H9 (cell line): ENCODE data around the gene ALOX5. TPM values are rescaled to one million over a fixed set of nuclear protein-coding genes. Genes with fewer than 3 reads are reported as not detected.

Source experiments
- DNase-seq: peaks from one replicate; pipeline ENCODE4 v3.0.0-alpha.2; 2017
- H2AFZ ChIP-seq: one replicate; pipeline ENCODE4 v1.6.1; 2013; ENCODE audit warnings: mild to moderate bottlenecking, low read length, control low read depth, moderate library complexity
- H2AK5ac ChIP-seq: 2 replicates; pipeline ENCODE4 v1.6.1; 2013; ENCODE audit warnings: low read length, control low read depth, mixed read lengths; ENCODE audit not compliant: insufficient read length
- H2BK120ac ChIP-seq: one replicate; pipeline ENCODE4 v1.6.1; 2013; ENCODE audit warnings: low read depth, mild to moderate bottlenecking, low read length, control low read depth, inconsistent platforms; ENCODE audit not compliant: poor library complexity, severe bottlenecking
- H2BK12ac ChIP-seq: 2 replicates; pipeline ENCODE4 v1.6.1; 2013; ENCODE audit warnings: low read length, control low read depth, mixed read lengths, low read depth; ENCODE audit not compliant: insufficient read length
- H2BK15ac ChIP-seq: 2 replicates; pipeline ENCODE4 v1.6.1; 2013; ENCODE audit warnings: low read depth, low read length, control low read depth
- H2BK20ac ChIP-seq: one replicate; pipeline ENCODE4 v1.6.1; 2013; ENCODE audit warnings: low read depth, mild to moderate bottlenecking, low read length, control low read depth, inconsistent platforms; ENCODE audit not compliant: poor library complexity, severe bottlenecking
- H2BK5ac ChIP-seq: 2 replicates; pipeline ENCODE4 v1.6.1; 2013; ENCODE audit warnings: low read length, control low read depth, mixed read lengths; ENCODE audit not compliant: insufficient read length
- H3K14ac ChIP-seq: 2 replicates; pipeline ENCODE4 v1.6.1; 2013; ENCODE audit warnings: low read length, control low read depth; ENCODE audit not compliant: insufficient read depth
- H3K18ac ChIP-seq: 2 replicates; pipeline ENCODE4 v1.6.1; 2013; ENCODE audit warnings: low read depth, mild to moderate bottlenecking, mixed read lengths, low read length, control low read depth; ENCODE audit not compliant: insufficient read length
- H3K23ac ChIP-seq: 2 replicates; pipeline ENCODE4 v1.6.1; 2013; ENCODE audit warnings: low read length, control low read depth, mixed read lengths, low read depth; ENCODE audit not compliant: insufficient read length
- H3K23me2 ChIP-seq: 2 replicates; pipeline ENCODE4 v1.6.1; 2013; ENCODE audit warnings: low read depth, mild to moderate bottlenecking, mixed read lengths, low read length, control low read depth; ENCODE audit not compliant: insufficient read length, poor library complexity, severe bottlenecking
- H3K27ac ChIP-seq: 2 replicates; pipeline ENCODE4 v1.5.1; 2013; ENCODE audit warnings: low read length, control low read depth, mixed read lengths, low read depth; ENCODE audit not compliant: insufficient read length
- H3K27me3 ChIP-seq: 2 replicates; pipeline ENCODE4 v1.6.1; 2013; ENCODE audit warnings: low read length, control low read depth, inconsistent platforms; ENCODE audit not compliant: insufficient read depth
- H3K4ac ChIP-seq: 2 replicates; pipeline ENCODE4 v1.6.1; 2013; ENCODE audit warnings: low read depth, mild to moderate bottlenecking, control low read depth, inconsistent platforms, low read length, moderate library complexity
- H3K4me1 ChIP-seq: 2 replicates; pipeline ENCODE4 v1.6.1; 2013; ENCODE audit warnings: low read length, control low read depth, inconsistent platforms; ENCODE audit not compliant: insufficient read depth
- H3K4me2 ChIP-seq: 2 replicates; pipeline ENCODE4 v1.6.1; 2013; ENCODE audit warnings: low read length, control low read depth, mixed read lengths; ENCODE audit not compliant: insufficient read length, insufficient read depth
- H3K56ac ChIP-seq: 2 replicates; pipeline ENCODE4 v1.6.1; 2013; ENCODE audit warnings: low read depth, mild to moderate bottlenecking, mixed read lengths, low read length, control low read depth; ENCODE audit not compliant: insufficient read length
- H3K79me1 ChIP-seq: 2 replicates; pipeline ENCODE4 v1.6.1; 2013; ENCODE audit warnings: low read depth, mild to moderate bottlenecking, moderate library complexity, low read length, control low read depth, inconsistent platforms; ENCODE audit not compliant: insufficient read depth, poor library complexity, severe bottlenecking
- H3K79me2 ChIP-seq: 2 replicates; pipeline ENCODE4 v1.6.1; 2013; ENCODE audit warnings: low read length, control low read depth, inconsistent platforms; ENCODE audit not compliant: insufficient read depth
- H3K9ac ChIP-seq: 2 replicates; pipeline ENCODE4 v1.6.1; 2013; ENCODE audit warnings: low read length, control low read depth, mixed read lengths; ENCODE audit not compliant: insufficient read length; ENCODE audit errors: extremely low read depth
- H3K9me3 ChIP-seq: one replicate; pipeline ENCODE4 v1.6.1; 2013; ENCODE audit warnings: low read depth, low read length, inconsistent platforms; ENCODE audit not compliant: control insufficient read depth
- H3T11ph ChIP-seq: one replicate; pipeline ENCODE4 v1.6.1; 2013; ENCODE audit warnings: mild to moderate bottlenecking, low read length, control low read depth, inconsistent platforms
- H4K20me1 ChIP-seq: one replicate; pipeline ENCODE4 v1.6.1; 2013; ENCODE audit not compliant: control insufficient read depth, insufficient read length, insufficient read depth
- H4K5ac ChIP-seq: 2 replicates; pipeline ENCODE4 v1.6.1; 2013; ENCODE audit warnings: low read depth, mild to moderate bottlenecking, mixed read lengths, low read length, control low read depth; ENCODE audit not compliant: insufficient read length
- H4K8ac ChIP-seq: replicated peaks from 2 replicates; pipeline ENCODE4 v1.6.1; 2013; ENCODE audit warnings: low read length, control low read depth, mixed read lengths, low read depth; ENCODE audit not compliant: insufficient read length
- H4K91ac ChIP-seq: 2 replicates; pipeline ENCODE4 v1.6.1; 2013; ENCODE audit warnings: low read depth, mild to moderate bottlenecking, moderate library complexity, mixed read lengths, low read length, control low read depth; ENCODE audit not compliant: insufficient read length
- H3K27ac Mint-ChIP-seq, 3 experiments: 2 replicates in 2 of 3; 3 replicates in 1 of 3; pipeline ENCODE4 v1.8.0; 2020 to 2021; ENCODE audit warnings: mixed read lengths in 3 of 3, mild to moderate bottlenecking in 1 of 3, moderate library complexity in 1 of 3
- H3K27me3 Mint-ChIP-seq: 2 replicates; pipeline ENCODE4 v1.8.0; 2021; ENCODE audit warnings: low read depth, mild to moderate bottlenecking, moderate library complexity, mixed read lengths
- H3K36me3 Mint-ChIP-seq, 3 experiments: 2 replicates in 2 of 3; 3 replicates in 1 of 3; pipeline ENCODE4 v1.8.0; 2020 to 2021; ENCODE audit warnings: low read depth in 3 of 3, mixed read lengths in 3 of 3; ENCODE audit not compliant: insufficient read depth in 1 of 3
- H3K4me1 Mint-ChIP-seq, 2 experiments: 2 replicates each; pipeline ENCODE4 v1.8.0; 2020; ENCODE audit warnings: mixed read lengths in 2 of 2
- H3K4me3 Mint-ChIP-seq, 2 experiments: 2 replicates in 1 of 2; 3 replicates in 1 of 2; pipeline ENCODE4 v1.8.0; 2020 to 2021; ENCODE audit warnings: mild to moderate bottlenecking in 2 of 2, mixed read lengths in 2 of 2, moderate library complexity in 1 of 2
- H3K9me3 Mint-ChIP-seq, 2 experiments: 2 replicates in 1 of 2; 3 replicates in 1 of 2; pipeline ENCODE4 v1.8.0; 2020; ENCODE audit warnings: mild to moderate bottlenecking in 2 of 2, mixed read lengths in 2 of 2, moderate library complexity in 1 of 2
- WGBS: extraction: QIAGEN DNeasy Blood & Tissue Kit; methylation state at CpG from one replicate; pipeline ENCODE4 v1.1.7; 2013; ENCODE audit warnings: missing lambda C conversion rate, low lambda C conversion rate, mixed read lengths; ENCODE audit not compliant: insufficient read length; ENCODE audit errors: extremely low coverage; 5-methylcytosine and 5-hydroxymethylcytosine counted together
- total RNA-seq: library from RNA; stranded (reverse); gene quantifications from 2 replicates; pipeline ENCODE4 v1.2.1, GENCODE V29; 2021
- TF ChIP-seq, protein P1 (sequence below): fragments of 200-600 bp; sonication (generic); conservative IDR thresholded peaks from 3 replicates; pipeline ENCODE4 v1.8.0; 2021; ENCODE audit warnings: antibody characterized with exemption, mild to moderate bottlenecking

Gene ALOX5
- total RNA-seq, 1 experiment from 2014 or later = 3.7 TPM

DNA sequence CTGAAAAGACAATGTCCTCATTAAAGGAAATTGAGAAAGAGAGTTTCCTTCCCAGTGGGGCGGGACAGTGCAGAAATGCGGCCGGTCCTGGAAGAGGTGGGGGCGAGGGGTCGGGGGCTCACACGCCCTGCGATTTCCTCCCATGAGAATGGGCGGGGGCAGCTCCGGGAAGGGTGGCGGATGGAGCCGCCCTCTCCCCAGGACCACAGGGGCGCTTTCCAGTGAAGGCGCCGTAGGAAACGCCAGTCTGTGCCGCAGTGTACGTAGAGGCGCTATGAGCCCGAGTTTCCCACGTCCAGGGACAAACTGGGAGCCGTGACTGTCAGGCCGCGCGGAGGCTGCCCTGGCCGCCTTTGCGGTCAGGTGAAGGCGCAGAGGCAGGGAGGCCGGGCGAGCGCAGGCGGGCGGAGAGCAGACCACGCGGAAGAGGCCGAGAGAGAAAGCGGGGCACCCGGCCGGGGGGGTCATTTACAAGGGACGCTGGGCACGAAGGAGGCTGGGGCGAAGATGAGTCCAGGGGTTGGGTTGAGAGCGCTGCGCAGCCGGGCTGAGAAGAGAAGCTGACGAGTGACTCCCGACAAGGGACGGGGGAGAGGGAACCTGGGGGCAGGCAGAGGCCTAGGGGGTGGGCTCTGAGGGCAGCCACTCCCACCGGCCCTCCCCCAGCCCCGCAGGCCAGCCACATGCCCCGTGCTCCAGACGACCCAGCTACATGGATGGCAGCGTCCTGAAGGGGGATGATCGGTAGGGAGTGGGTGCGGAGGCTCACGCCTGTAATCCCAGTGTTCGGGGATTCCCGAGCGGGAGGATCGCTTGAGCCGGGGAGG, 45.0 kb downstream of the ALOX5 start:
- no peak overlapping the region for H4K8ac ChIP-seq
- Mint-ChIP-seq H3K9me3 (peaks cover 3 to 5% of the 10 kb centered on the region in 2 experiments; a peak in 3 of 5 replicates), H3K36me3 (peaks cover 0 to 2% (median 0%) of the 10 kb centered on the region in 3 experiments; a peak in 2 of 7 replicates), H3K27me3 (peaks cover 22% of the 10 kb centered on the region), H3K4me1 (peaks cover 14 to 18% of the 10 kb centered on the region in 2 experiments), H3K27ac (peak overlapping the region; percentile 83 to 96 (median 95)), H3K4me3 (peak overlapping the region; percentile 87 to 91)
- H3K9me3 ChIP-seq = no peaks in the 10 kb centered on the region
- no peak overlapping the region; the same call in 1 of the 2 replicates for H3K4ac ChIP-seq
- peak overlapping the region; percentile 81 for H3K4me2 ChIP-seq
- H3K23me2 ChIP-seq = peaks cover 14% of the 10 kb centered on the region
- H2AK5ac ChIP-seq = no peak overlapping the region
- no peaks in the 10 kb centered on the region; the same call in 1 of the 2 replicates for H3K4me1 ChIP-seq
- H3K27ac ChIP-seq = no peak overlapping the region
- H4K5ac ChIP-seq = no peak overlapping the region
- H2BK120ac ChIP-seq = no peak overlapping the region
- peak; percentile 82 for DNase-seq
- no peaks in the 10 kb centered on the region for H3K79me2 ChIP-seq
- H3K79me1 ChIP-seq = no peaks in the 10 kb centered on the region
- H3T11ph ChIP-seq = no peak overlapping the region
- no peak overlapping the region for H2BK5ac ChIP-seq
- H3K18ac ChIP-seq = peak overlapping the region; percentile 96
- no peak overlapping the region for H3K23ac ChIP-seq
- H4K91ac ChIP-seq = no peak overlapping the region
- no peaks in the 10 kb centered on the region for H4K20me1 ChIP-seq
- peak overlapping the region; percentile 88 for H3K14ac ChIP-seq
- no CpG with 5 or more reads among the region's 60 CpGs for WGBS
- no peak overlapping the region for H2AFZ ChIP-seq
- peak overlapping the region; percentile 57 for H3K9ac ChIP-seq
- H3K27me3 ChIP-seq = no peaks in the 10 kb centered on the region; the same call in 1 of the 2 replicates
- no peak overlapping the region for H2BK12ac ChIP-seq
- no peak overlapping the region for H2BK15ac ChIP-seq
- no peak overlapping the region for H2BK20ac ChIP-seq
- TF ChIP-seq, protein P1, sequence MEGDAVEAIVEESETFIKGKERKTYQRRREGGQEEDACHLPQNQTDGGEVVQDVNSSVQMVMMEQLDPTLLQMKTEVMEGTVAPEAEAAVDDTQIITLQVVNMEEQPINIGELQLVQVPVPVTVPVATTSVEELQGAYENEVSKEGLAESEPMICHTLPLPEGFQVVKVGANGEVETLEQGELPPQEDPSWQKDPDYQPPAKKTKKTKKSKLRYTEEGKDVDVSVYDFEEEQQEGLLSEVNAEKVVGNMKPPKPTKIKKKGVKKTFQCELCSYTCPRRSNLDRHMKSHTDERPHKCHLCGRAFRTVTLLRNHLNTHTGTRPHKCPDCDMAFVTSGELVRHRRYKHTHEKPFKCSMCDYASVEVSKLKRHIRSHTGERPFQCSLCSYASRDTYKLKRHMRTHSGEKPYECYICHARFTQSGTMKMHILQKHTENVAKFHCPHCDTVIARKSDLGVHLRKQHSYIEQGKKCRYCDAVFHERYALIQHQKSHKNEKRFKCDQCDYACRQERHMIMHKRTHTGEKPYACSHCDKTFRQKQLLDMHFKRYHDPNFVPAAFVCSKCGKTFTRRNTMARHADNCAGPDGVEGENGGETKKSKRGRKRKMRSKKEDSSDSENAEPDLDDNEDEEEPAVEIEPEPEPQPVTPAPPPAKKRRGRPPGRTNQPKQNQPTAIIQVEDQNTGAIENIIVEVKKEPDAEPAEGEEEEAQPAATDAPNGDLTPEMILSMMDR = no peak
- no peak overlapping the region for H3K56ac ChIP-seq
